Erythroblast (primary cell): Measurements from ENCODE around the gene LPXN.

Experiments used
- GATA1 ChIP-seq: IDR thresholded peaks from 2 replicates; pipeline ENCODE4 v1.6.1; 2011; ENCODE audit warnings: low read depth, mild to moderate bottlenecking, control low read depth, low read length, moderate library complexity
- POLR2A ChIP-seq: IDR thresholded peaks from 2 replicates; pipeline ENCODE4 v1.6.1; 2011; ENCODE audit warnings: mild to moderate bottlenecking, low read length

- TF ChIP-seq POLR2A (no peak), GATA1 (no peak)
Measured at GRCh38 chr11:58625086-58625485, 49.4 kb upstream of the LPXN start.
